Fibroblast of the aortic adventitia (primary cell): ENCODE measurements around the gene NT5E. TPM values are rescaled to one million over a fixed set of nuclear protein-coding genes. Genes with fewer than 3 reads are reported as not detected.

Experiments
- DNase-seq: peaks from one replicate; pipeline ENCODE4 v3.0.0-alpha.2; 2010; ENCODE audit warnings: low read depth
- H3K4me3 ChIP-seq: 2 replicates; pipeline ENCODE4 v1.5.1; 2011; ENCODE audit warnings: low read depth, mild to moderate bottlenecking, control low read depth, low read length, moderate library complexity
- CTCF ChIP-seq: IDR thresholded peaks from 2 replicates; pipeline ENCODE4 v1.5.1; 2011; ENCODE audit warnings: mild to moderate bottlenecking, low read length, control low read depth, inconsistent platforms; ENCODE audit not compliant: insufficient read depth
- total RNA-seq: library from RNA; depleted of rRNA; stranded (reverse); fragments of >200 nt; gene quantifications from 2 replicates; pipeline ENCODE4 v1.2.3, GENCODE V29; 2012; ENCODE audit warnings: low replicate concordance

Gene NT5E
- total RNA-seq, 1 donor: 418 TPM

GRCh38 chr6:85482905-85483700 lies 33.2 kb downstream of the NT5E start:
- peak; percentile 93 for DNase-seq
- TF ChIP-seq CTCF: peak; percentile 100
- H3K4me3 ChIP-seq: peak overlapping the region; percentile 4

- TF ChIP-seq CTCF: no peak
- no peak overlapping the region for H3K4me3 ChIP-seq
- DNase-seq: no peak
These were observed 34.0 kb downstream of the NT5E start for GRCh38 chr6:85483846-85484245.

- H3K4me3 ChIP-seq: no peak overlapping the region
- TF ChIP-seq CTCF: no peak
- peak; percentile 18 for DNase-seq
These were observed 35.1 kb downstream of the NT5E start for GRCh38 chr6:85484948-85485347.

- no peak for TF ChIP-seq CTCF
- H3K4me3 ChIP-seq: no peak overlapping the region
- DNase-seq: peak; percentile 34
These were observed 40.8 kb downstream of the NT5E start for GRCh38 chr6:85490516-85491248.

- no peak for TF ChIP-seq CTCF
- no peak overlapping the region for H3K4me3 ChIP-seq
- DNase-seq: no peak
These were observed 43.5 kb downstream of the NT5E start for GRCh38 chr6:85493389-85493788.

GRCh38 chr6:85494547-85495536 lies 45.0 kb downstream of the NT5E start:
- TF ChIP-seq CTCF: no peak
- H3K4me3 ChIP-seq: no peak overlapping the region
- no peak for DNase-seq
